Measurements from ENCODE around the gene AAMP.

Gene AAMP

DNA sequence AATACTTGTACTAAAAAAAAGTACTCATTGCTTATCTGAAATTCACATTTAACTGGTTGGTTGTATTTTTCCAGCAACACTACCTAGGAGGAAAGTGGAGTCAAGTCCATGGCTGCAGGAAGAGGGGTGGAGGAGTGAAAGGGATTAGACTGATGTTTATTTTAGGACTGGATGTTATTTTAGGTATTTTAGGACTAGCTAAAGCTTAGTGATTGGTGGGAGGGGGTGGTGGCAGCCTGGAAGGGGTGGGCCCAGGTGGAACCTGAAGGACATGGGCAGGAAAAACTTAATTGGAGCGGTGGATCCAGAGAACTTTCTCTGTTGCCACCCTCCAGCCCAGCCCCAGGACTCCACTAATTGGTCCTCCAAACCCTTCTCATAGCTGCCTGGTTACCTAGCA, 26.3 kb upstream of the AAMP start:
- no peak for DNase-seq (ENCODE audit: low read depth)
- no peak overlapping the region for H3K4me3 ChIP-seq (ENCODE audit: low read depth, low read length)

DNA sequence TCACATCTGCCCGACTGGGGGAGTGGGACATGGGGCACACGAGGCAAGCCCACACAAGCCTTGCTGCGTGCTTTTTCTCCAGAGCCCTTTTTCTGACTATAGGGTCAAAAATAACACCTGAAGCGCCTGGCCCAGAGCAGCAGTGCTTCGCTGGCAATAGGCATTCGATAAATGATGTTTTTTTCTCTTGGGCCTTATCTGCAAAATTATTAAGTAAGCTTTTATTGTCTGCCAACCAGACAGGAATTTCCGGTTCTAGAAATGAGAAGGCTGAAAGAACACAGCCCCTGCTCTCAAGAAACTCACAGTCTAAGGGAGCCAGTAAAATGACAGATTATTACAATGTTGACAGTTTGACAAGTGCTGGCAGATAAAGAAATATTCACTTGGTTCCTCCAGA, 25.1 kb upstream of the AAMP start:
- DNase-seq (ENCODE audit: low read depth): no peak
- H3K4me3 ChIP-seq (ENCODE audit: low read depth, low read length): no peak overlapping the region

DNA sequence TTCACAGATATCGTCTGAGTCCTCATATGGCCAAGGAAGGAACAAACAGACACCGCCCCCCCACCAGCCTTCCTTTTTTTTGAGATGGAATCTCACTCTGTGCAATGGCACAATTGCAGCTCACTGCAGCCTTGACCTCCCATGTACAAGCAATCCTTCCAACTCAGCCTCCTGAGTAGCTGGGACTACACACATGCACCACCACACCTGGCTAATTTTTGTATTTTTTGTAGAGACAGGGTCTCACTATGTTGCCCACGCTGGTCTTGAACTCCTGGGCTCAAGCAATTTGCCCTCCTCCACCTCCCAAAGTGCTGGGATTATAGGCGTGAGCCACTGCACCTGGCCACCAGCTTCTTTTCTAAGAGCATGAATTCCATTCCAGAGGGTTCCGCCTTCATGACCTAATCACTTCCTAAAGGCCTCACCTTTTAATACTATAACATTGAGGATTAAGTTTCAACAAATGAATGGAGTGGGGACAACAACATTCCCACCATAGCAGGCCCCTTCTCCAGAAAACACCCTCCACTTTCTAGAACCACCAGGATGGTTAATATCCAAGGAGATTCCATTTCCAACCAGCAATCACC, 24.6 kb upstream of the AAMP start:
- no peak overlapping the region for H3K4me3 ChIP-seq (ENCODE audit: low read depth, low read length)
- no peak for DNase-seq (ENCODE audit: low read depth)

DNA sequence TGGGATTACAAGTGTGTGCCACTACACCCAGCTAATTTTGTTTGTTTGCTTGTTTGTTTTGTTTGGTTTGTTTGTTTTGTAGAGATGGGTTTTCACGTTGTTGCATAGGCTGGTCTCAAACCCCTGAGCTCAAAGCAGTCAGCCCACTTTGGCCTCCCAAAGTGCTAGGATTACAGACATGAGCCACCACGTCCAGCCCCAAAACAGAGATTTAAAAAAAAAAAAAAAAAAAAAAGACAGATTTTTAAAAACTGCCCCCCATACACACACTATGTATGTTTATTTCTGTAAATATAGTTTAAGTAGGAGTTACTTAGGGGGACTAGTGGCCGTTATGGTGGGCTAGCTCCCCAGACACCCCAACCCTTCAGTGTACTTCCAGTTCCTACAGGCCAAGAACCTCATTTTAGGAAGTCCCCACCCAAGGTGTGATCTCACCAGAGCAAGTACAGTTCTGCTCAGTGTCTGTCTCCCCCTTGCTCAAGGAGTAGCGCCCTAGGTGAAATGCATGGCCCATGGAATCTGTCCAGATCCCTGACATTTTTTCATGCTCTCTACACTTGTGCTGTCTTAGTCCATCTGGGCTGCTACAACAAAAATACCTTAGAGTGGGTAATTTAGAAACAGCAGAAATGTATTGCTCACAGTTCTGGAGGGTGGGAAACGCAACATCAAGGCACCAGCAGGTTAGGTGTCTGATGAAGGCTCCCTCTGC, 23.9 kb upstream of the AAMP start:
- no peak for DNase-seq (ENCODE audit: low read depth)
- no peak overlapping the region for H3K4me3 ChIP-seq (ENCODE audit: low read depth, low read length)

DNA sequence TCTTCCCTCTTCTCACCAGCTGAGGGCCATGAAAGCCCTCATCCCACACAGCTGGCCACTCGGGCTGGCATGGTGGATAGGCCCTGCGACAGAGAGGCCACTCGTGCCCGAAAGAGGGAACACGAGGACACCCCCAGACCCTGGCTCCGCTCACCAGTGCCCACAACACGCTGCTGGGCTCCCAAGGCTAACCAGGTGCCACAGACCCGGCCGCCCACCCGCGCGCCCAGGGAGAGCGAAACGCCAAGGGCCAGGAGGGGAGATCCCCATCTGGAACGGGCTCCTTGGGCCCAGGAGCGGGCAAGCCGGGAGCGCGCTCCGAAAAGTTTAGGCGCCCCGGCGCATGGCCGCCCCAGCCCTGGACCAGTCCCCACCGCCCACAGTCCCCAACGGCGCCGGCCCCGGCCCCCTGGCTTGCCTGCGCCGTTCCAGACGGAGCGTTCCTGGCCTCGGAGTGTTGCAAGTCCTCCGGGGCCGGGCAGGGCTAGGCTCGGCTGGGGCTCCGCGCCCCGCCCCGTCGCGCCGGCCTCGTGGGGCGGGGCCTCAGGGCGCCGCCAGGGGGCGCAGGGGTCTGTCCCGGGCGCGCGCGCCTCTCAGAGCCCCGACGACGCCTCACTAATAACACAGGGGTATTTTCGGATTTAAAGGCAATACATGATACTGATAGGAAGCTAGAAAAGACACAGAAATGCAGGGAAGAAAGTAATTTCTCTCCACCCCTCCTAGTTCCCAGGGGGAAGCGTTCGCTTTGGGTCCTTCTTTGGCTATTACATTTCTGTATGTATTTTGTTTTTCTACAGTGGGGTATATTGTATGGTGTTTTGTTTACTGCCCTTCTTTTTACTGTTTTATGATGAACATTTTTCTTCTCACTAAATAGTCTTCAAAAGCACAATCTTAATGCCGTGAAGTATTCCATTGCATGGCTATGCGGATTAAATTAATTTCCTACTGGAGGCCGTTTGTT, 22.4 kb upstream of the AAMP start, which contains the start of gene TMBIM1:
TMBIM1 (minus strand) TSS at position 456 of the 967 bp plus-strand sequence. CDS start 10,362 bp downstream, outside the sequence.
- peak within 1 kb of the TSS; percentile 78 for H3K4me3 ChIP-seq (ENCODE audit: low read depth, low read length)
- no peak for DNase-seq (ENCODE audit: low read depth)

DNA sequence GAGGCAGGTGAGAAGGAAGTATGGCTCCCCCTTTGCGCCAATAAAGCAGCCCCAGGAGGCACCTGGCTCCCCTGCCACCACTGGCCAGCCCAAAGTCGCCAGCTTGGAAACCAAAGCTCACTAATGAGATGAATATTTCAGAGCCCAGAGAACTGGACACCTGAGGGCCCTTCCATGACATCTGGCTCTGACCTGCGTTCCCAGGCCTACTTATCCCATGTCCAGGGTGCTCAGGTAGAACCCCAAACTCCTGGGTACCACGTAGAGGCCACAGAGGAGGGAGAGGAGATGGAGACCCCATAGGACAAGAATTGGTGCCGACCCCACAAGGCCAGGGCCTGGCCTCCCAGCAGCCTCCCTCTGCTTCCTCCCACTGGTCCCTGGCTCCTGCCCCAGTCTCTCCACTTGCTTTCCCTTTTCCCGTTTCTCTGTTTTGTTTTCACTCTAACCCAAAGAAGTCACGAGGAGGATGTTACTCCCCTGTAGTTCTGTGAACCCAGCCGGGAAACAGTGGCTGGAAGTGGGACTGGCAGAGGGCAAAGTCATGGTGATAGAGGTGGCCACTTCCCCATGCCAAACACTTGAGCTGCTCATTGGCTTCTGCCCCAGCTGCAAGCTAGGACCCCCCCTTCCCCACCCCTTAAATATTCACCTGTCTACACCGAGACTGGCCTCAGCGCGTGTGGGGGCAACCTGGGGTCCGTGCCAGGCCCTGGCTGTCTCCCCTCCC, 21.5 kb upstream of the AAMP start:
- no peak for DNase-seq (ENCODE audit: low read depth)
- H3K4me3 ChIP-seq (ENCODE audit: low read depth, low read length): peak overlapping the region; percentile 78

DNA sequence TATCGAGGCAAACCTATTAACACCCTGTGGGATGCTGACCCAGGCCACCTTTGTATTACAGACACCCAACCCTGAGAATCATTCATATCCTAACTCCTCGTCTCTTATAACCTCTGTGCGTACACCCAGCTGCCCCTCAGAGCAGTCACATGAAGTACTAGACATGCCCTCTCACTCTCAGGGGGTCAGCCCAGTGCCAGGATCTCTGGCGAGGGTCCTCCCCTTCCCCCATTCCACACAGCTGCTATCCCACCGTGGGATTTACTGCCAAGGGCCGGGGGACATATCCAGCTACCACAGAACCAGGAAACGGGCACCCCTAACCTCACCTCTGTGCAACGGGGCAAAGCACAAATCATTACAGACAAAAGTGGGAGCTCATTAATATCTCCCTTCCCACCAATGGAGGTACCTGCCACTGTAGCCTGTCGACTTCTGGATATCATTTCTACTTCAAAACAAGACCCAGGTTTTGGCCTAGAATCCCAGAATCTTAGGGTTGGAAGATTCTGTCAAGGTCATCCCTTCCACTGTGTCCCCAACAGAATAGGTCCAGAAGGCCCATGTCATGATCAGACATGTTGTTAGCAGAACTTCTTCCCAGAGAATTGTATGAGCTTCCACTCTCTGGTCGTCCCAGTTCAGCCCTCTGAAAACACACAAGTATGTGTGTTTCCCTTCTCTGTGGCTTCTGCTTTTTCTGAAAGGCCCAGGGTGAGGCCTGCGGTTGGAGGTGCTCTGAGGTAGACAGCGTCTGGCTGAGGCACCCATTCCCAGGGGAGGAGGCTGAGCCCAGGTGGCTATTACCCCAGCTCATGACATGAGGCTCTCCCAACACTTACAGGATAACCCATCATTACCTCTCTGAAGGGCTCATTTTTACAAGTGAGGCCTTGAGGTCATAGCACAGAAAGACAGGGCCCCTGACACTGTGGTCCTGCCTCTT, 20.7 kb upstream of the AAMP start:
- peak overlapping the region; percentile 78 for H3K4me3 ChIP-seq (ENCODE audit: low read depth, low read length)
- no peak for DNase-seq (ENCODE audit: low read depth)

DNA sequence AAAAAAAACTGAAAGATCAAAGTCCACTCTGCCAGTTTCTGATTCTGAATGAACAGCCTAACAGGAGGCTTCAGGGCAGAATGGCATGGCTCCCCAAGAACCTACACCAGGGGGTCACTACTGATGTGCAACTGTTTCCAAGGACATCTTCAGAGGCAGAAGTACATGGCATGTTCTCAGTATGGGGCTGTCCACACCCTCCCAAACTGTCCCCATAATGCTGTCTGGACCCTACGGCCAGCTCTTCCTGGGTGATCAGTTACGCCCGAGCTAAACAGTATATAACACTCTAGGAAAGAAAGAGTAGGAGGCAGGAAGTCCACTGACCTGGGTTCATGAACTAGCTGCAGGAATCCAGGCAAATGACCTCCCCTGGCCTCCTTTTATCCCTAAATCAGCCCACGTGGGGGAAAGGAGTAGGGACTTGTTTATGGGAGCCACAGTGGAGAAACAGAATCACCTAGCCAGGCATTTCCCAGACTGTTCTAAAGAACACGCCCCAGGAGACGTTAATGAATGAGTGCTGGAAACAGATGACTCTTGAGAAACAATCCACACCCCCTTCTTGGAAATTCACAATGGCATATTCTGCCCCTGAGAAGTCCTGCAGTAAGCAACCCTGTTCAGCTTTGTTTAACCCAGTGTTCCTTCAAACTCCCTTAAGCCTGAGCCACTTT, 19.8 kb upstream of the AAMP start:
- no peak for DNase-seq (ENCODE audit: low read depth)
- H3K4me3 ChIP-seq (ENCODE audit: low read depth, low read length): peak overlapping the region; percentile 2

DNA sequence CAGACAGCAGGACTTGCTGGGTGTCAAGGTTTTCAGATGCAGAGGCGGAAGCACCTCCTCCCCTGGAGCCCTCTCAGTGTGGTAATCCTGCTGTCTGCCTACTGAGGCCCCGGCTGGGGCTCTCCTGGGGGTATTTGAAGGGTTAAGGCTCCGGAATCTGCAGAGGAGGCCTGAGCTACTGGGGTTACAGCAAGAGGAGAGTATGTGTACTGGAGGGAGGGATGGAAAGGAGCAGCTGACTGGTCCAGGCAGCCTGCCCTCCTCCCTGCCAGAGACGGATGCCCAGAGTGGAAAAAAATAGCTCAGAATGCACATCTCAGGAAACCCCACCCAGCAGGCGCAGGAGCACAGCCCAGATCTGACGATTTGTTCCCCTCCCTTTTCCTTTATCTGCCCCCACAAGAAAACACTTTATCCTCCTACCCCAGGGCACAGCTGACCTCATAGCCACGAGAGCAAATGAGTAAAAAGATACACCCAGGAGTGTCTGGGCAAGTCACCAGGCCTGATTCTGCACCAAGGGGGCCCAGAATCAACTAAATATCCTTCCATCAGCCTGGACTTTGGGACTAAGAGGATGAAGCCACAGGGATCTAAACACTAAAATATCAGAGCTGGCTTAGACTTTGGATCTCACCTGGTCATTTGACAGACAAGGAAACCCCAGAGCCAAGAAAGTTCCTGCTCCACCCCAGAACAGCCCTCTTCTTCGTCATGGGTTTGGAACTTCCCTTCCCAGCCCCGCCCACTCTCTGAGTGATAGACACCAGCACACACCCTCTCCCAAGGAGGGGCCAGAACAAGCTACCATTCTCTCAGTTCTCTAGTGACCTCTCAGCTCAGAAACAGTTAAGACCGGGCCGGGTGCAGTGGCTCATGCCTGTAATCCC, 16.9 kb upstream of the AAMP start:
- H3K4me3 ChIP-seq (ENCODE audit: low read depth, low read length): peak overlapping the region; percentile 52
- peak; percentile 94 for DNase-seq (ENCODE audit: low read depth)

DNA sequence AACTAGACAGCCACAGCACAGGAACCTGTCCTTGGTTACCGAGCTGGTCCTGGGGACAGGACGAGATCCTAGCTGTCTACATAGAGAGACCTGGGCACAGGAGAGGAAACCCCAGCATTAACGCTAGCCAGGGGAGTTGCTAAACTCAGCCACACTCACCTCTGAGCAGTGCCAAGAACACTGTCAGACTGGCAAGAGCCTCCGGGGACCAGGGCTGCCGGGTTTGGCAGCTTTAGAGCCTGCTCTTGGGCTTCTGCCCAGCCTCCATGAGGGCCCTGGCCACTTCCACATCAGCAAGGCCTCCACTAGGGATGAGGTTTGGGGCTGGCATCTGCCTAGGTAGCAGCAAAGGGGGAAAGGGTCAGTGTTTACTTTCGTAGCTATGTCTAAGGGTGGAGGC, 15.7 kb upstream of the AAMP start:
- DNase-seq (ENCODE audit: low read depth): no peak
- H3K4me3 ChIP-seq (ENCODE audit: low read depth, low read length): peak overlapping the region; percentile 52

DNA sequence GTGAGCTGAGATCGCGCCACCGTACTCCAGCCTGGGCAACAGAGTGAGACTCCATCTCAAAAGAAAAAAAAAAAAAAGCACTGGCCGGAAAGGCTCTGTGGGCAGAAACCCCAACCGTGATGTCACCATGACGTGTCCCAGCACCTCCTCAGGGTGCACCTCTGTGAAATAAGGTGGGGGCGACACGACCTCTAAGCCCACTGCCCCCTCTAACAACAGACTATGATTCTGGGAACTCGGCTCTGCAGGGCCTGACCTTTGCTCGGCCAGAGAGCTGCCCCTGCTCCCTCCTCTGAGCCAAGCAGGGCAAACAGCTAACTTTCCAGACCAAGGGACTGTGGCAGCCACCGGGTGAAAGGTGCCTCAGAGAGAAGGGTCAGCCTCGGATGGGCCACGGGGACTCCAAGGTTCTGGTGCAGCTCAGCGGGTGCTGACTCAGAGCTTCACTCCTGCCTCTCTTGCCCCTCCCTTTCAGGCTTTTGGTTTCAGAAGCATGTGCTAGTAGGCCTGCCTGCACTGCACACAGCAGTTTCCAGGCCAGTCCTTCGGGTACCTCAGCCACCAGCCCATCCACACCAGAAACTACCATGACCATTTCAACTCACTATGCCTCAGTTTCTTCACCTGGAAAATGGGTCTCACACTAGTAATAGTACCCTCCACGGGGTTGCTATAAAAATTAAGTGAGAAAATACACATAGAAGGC, 14.3 kb upstream of the AAMP start:
- no peak overlapping the region for H3K4me3 ChIP-seq (ENCODE audit: low read depth, low read length)
- DNase-seq (ENCODE audit: low read depth): no peak

DNA sequence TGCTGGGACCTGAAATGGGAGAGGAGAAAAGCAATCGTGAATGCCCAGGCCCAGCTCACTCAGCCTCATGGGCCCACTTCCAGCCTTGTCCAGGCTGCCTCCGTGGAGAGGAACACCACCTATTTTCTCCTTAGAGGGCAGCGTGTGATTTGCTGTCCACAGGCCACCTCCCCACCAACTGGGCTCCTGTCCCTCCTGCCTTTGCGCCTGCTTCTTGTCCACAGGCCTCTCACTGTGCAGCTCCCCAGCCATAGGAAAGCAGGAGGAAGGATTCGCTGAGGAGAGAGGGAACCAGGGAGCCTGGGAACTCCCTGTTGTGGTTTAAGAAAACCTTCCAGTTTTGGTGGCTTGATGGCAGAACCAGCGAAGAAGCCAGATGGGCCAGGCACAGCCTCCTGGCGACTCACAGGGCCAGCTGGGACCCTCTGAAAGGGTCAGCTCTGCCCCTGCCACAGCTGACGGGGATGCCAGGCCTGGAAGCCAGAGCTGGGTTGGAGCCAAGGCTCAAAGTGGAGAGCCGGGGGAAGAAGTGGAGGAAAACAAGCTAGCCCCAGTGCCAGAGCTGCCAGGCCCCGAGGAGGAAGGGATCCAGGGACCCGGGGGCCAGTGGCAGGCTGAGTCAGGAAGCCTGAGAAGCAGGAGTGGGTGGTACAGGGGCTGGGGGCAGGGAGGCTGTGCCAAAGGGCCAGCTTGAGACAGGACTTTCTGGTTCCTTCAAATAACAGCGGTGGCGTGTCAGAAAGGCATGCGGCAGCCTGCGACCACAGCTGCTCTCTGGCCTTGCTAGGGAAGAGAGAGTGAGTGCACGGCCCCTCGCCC, 12.4 kb upstream of the AAMP start:
- no peak for DNase-seq (ENCODE audit: low read depth)
- H3K4me3 ChIP-seq (ENCODE audit: low read depth, low read length): no peak overlapping the region

DNA sequence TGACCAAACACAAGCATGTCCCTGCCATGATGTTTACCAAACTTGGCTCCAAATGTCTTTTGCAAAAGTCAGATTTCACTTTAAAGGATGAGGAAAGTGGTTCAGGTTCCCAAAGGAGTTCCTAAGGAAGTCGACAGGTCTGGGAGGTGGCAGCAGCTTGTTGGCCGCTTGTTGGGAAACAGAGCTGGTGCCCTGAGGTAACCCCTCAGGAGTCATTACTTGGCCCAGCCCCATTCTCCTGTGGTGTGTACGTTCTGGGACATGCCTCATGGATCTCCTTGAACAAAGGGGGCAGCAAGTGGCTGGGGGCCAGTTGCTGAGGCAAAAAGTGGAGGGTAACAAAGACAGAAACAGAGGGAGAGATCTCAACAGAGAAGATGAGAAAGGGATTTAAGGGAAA, 11.5 kb upstream of the AAMP start:
- DNase-seq (ENCODE audit: low read depth): no peak
- no peak overlapping the region for H3K4me3 ChIP-seq (ENCODE audit: low read depth, low read length)

DNA sequence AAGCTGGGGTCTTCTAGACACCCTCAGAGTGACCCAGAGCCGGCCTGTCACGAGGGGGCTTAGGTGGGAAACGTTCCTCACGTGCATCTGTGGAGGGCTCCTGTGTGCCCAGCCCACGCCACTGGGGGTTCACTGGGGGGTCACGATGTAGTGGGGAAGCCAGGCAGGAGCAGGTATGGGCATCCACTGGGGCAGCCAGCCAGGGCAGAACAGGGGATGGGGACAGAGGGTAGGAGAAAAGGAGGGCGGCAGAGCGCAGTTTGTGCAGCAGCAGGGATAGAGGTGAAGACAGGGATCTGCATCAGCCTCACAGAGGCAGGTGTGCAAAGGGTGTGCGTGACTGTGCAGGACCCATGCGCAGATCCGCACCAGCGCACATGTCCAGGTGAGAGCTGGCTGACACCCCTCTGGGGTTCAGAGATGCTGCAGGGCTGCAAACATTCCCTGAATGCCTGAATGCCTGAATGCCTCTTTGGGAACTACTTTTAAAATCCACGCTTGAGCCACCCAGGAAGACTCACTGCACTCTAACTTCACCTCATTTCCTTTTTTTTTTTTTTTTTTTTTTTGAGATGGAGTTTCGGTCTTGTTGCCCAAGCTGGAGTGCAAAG, 10.4 kb upstream of the AAMP start:
- no peak overlapping the region for H3K4me3 ChIP-seq (ENCODE audit: low read depth, low read length)
- no peak for DNase-seq (ENCODE audit: low read depth)

Measured in skeletal muscle cell (primary cell).